ENCODE results near the gene FOXI1. TPM values are rescaled to one million over a fixed set of nuclear protein-coding genes. Genes with fewer than 3 reads are reported as not detected.
A peak's percentile ranks its signal among the peaks of the same experiment; 100 is the strongest.

Gene FOXI1
- polyA plus RNA-seq (ENCODE audit: insufficient read depth in 1 of 5, insufficient read length in 5 of 5, low replicate concordance in 1 of 5): under 1 TPM in 1 of 5 donors, not detected in 4; 0.07 TPM
- long read RNA-seq, donor 1: 0 reads
- long read RNA-seq, donor 2: 0 reads
- long read RNA-seq, donor 3: 0 reads
- long read RNA-seq, donor 4: 0 reads
- long read RNA-seq, donor 5: 0 reads
- long read RNA-seq, donor 6: 0 reads
- long read RNA-seq, donor 7: 0 reads
- long read RNA-seq, donor 8: 0 reads

GRCh38 chr5:170105642-170106611 lies at the start of gene FOXI1:
FOXI1 (plus strand) TSS chr5:170105897; CDS start chr5:170105958, 61 bp downstream.
- DNase-seq: no peak

GRCh38 chr5:170056561-170057267 lies 49.0 kb upstream of the FOXI1 start:
- DNase-seq: no peak

DNA sequence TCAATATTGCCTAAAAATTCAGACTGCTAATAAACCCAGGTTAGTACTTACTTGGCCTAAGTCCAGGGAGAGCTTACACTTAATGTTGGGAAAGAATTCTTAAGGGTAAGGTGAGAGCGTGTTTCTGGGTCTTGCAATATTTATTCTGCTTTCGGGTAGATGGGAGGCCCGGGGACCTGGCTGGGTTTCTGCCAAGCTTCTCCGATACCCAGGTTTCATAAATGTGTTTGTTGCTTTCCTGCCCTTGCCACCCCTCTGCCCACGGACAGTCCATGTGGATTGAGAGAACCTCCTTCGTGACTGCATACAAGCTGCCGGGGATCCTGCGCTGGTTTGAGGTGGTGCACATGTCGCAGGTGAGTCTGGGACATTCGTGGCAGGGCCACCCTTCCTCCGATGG lies 48.4 kb upstream of the FOXI1 start:
- DNase-seq: peak; percentile 42 to 49

GRCh38 chr5:170059221-170059620 lies 46.5 kb upstream of the FOXI1 start:
- no peak for DNase-seq

- DNase-seq: no peak
Measured at GRCh38 chr5:170067152-170067551, 38.5 kb upstream of the FOXI1 start.

DNA sequence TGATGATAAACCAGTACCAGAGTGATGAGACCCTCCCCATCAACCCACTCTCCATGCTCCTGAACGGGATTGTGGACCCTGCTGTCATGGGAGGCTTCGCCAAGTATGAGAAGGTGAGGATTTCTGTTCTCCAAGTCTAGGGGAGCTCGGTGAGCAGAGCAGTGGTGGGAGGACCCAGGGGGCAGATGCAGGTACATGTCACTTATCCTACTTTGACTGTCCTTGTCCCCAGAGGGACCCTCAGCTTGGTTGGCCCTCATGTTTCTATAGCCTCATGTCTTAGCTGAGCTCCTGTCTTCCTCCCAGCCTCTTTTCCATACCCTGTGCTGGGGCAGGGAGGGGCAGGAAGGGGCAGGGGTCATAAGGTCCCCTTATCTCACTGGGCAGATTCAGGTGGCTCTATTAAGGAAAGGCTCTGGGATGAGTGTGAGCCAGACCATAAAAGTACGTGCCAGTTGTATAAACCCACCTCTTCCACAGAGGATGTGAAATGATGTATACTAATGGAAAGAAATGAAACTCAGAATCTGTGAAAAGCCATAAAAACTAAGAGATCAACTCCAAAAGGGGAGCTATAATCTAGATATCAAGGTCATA lies 38.0 kb upstream of the FOXI1 start:
- DNase-seq: no peak

GRCh38 chr5:170069512-170069911 lies 36.2 kb upstream of the FOXI1 start:
- no peak for DNase-seq

DNA sequence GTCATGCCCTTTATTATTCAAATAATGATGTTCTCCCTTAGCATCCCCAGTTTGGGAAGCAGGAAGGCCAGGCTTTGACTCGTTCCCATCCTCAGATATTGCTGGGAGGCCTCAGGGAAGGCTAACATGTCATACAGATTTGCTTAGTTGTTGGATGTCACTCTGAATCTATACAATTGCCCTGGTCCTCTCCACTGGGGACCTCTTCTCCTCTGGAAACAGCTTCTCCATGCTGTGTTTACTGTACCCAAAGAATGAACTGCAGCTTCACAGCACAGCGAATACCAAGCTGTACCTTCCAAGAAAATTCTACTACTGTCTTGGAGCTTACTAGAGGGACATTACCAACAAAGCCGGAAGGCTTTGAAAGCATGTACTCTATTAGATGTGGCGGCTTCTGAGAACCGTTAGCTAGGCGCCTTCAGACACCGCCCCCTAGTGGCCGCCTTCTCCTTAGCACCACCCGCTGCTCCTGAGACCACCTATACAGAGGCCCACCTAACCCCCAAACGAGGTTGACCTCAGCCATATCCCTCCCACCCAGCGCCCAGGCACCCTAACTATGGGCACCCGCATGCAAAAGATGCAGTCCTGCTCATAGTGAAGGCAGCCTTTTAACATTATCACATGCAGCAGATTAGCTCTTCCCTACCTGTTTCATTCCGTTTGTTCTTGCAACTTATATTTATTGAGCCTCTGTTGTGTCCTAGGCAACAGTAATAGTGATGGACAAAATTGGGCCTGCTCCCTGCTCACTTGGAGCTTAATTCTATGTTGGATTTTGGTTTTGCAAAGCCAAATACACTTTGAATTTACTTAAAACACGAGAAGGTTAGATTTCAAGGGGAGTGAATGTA lies 34.9 kb upstream of the FOXI1 start:
- DNase-seq: peak; percentile 9 to 33

DNA sequence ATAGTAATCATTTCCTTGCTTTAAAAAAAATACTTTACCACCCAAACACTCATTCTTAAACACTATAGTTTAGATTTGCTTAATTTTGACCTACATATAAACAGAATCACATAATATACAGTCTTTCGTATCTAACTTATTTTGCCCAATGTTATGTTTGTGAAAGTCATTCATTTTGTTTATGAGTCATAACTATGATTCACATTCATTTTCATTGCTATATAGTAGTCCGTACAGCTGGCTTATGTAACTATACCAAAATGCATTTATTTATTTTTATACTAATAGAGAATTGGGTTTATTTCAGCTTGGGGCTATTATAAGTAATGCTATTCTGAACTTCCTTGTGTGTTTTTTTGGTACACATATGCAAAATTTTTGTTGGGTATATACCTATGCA lies 33.9 kb upstream of the FOXI1 start:
- DNase-seq: no peak

GRCh38 chr5:170075696-170076095 lies 30.0 kb upstream of the FOXI1 start:
- DNase-seq: no peak

DNA sequence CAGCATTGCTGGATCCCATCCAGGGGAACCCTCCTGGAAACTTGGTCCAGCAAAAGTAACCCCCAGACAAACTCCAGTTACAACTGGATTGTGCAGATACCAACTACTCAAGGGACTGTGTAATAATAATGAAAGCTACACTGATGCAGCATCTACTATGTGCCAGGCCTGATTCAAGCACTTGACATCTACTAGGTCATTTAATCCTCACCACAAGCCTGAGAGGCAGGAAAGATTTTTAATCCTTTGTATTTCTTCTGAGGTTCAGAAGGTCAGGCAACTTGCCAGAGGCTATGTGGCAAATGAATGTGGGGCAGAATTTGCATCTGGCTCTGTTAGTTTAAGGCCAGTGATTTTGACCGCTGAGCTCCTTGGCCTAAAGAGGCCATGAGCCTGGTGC lies 29.5 kb upstream of the FOXI1 start:
- no peak for DNase-seq

GRCh38 chr5:170076739-170077138 lies 29.0 kb upstream of the FOXI1 start:
- DNase-seq: no peak

GRCh38 chr5:170077526-170077925 lies 28.2 kb upstream of the FOXI1 start:
- DNase-seq: no peak

DNA sequence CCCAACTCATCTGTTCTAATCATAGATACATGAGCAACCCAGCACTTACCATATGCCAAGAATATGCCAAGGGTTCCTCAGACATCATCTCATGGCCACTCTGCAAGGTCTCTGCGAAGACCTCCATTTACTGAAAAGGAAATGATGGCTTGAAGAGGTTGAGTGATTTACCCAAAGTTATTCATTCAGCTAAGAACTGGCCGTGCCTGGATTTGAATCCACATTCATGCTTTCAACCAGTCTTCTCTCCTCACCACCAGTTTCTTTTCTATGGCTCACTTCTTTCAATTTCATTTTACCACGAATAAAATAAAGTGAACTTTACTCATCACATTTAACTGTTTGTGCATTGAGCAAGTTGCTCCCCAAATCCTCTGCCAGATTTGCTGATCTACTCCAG lies 27.2 kb upstream of the FOXI1 start:
- no peak for DNase-seq

DNA sequence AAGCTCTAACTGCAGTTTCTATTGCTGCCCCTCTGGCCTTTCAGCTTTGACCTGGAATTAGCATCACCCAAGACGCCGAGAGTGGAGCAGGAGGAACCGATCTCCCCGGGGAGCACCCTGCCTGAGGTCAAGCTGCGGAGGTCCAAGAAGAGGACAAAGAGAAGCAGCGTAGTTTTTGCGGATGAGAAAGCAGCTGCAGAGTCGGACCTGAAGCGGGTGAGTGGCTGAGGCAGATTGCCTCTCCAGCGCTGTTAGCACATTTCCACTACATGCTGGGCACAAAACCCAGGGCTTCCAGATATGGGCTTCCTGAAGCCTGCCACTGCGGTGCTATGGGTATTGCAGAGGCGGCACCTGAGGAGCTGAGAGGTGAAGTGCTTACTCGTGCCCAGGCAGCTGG lies 26.8 kb upstream of the FOXI1 start:
- DNase-seq: no peak

GRCh38 chr5:170080217-170080616 lies 25.5 kb upstream of the FOXI1 start:
- no peak for DNase-seq

GRCh38 chr5:170080786-170081445 lies 24.8 kb upstream of the FOXI1 start:
- no peak for DNase-seq

DNA sequence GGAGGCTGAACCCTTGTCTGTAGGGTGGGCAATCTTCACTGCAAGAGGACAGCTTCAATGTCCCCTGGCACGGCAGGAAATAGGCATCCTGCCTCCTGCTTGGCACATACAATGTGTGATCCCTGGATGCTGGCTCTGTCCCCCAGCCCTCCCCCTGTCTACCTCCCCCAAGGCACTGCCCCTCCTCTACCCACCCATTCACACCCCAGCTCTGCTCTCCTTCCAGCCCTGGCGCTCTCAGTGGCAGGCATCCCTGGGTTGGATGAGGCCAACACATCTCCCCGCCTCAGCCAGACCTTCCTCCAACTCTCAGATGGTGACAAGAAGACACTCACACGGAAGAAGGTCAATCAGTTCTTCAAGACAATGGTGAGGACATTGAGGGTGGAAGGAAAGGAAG lies 24.1 kb upstream of the FOXI1 start:
- no peak for DNase-seq

- no peak for DNase-seq
Measured at GRCh38 chr5:170082701-170083100, 23.0 kb upstream of the FOXI1 start.

GRCh38 chr5:170087168-170087817 lies 18.4 kb upstream of the FOXI1 start:
- DNase-seq: no peak
